Liver (tissue), 9 donors: ENCODE measurements around the gene UBE2D2. TPM values are rescaled to one million over a fixed set of nuclear protein-coding genes. Genes with fewer than 3 reads are reported as not detected.

Source experiments
- DNase-seq: peaks from one replicate; pipeline ENCODE4 v3.0.0-alpha.2; 2017; ENCODE audit warnings: low spot score
- H3K27ac ChIP-seq, 2 donors: one replicate each; pipeline ENCODE4 v1.7.0; 2013; ENCODE audit warnings: inconsistent platforms in 2 of 2, low read length in 2 of 2, control low read depth in 1 of 2, low read depth in 1 of 2, mild to moderate bottlenecking in 1 of 2
- H3K27me3 ChIP-seq, 4 donors: one replicate each; pipeline versions ENCODE4 v1.6.1 to v1.7.0; 2013; ENCODE audit warnings: low read length in 3 of 4, inconsistent platforms in 1 of 4, mild to moderate bottlenecking in 1 of 4, moderate library complexity in 1 of 4; ENCODE audit not compliant: control insufficient read depth in 4 of 4, insufficient read depth in 4 of 4
- H3K36me3 ChIP-seq, 4 donors: one replicate each; pipeline versions ENCODE4 v1.6.1 to v1.7.0; 2013; ENCODE audit warnings: low read length in 3 of 4, mild to moderate bottlenecking in 3 of 4, low read depth in 1 of 4, moderate library complexity in 1 of 4; ENCODE audit not compliant: control insufficient read depth in 4 of 4, insufficient read depth in 3 of 4
- H3K4me1 ChIP-seq, 4 donors: one replicate each; pipeline versions ENCODE4 v1.6.1 to v1.7.0; 2013; ENCODE audit warnings: low read length in 3 of 4, mild to moderate bottlenecking in 3 of 4, moderate library complexity in 1 of 4; ENCODE audit not compliant: control insufficient read depth in 4 of 4, insufficient read depth in 4 of 4
- H3K4me3 ChIP-seq, 3 donors: one replicate each; pipeline versions ENCODE4 v1.6.1 to v1.7.0; 2013; ENCODE audit warnings: low read length in 3 of 3, control low read depth in 1 of 3, low read depth in 1 of 3, mild to moderate bottlenecking in 1 of 3
- H3K9ac ChIP-seq, 2 donors: one replicate each; pipeline ENCODE4 v1.7.0; 2013; ENCODE audit warnings: low read length in 2 of 2, mild to moderate bottlenecking in 2 of 2, moderate library complexity in 2 of 2, control low read depth in 1 of 2, low read depth in 1 of 2
- H3K9me3 ChIP-seq, 4 donors: one replicate each; pipeline versions ENCODE4 v1.6.1 to v1.7.0; 2013; ENCODE audit warnings: low read length in 3 of 4; ENCODE audit not compliant: control insufficient read depth in 4 of 4
- EGR1 ChIP-seq, 2 donors: IDR thresholded peaks; 2 replicates each; pipeline ENCODE4 v1.6.1; 2016 to 2018; ENCODE audit warnings: antibody characterized with exemption in 2 of 2, low read depth in 2 of 2
- FOXA1 ChIP-seq: IDR thresholded peaks from 2 replicates; pipeline ENCODE4 v1.6.1; 2016; ENCODE audit warnings: antibody characterized with exemption
- FOXA2 ChIP-seq: IDR thresholded peaks from 2 replicates; pipeline ENCODE4 v1.6.1; 2016; ENCODE audit warnings: antibody characterized with exemption
- GABPA ChIP-seq, 2 donors: IDR thresholded peaks in 1 of 2; conservative IDR thresholded peaks in 1 of 2; 2 replicates each; pipeline ENCODE4 v1.6.1; 2016; ENCODE audit warnings: antibody characterized with exemption in 2 of 2, mild to moderate bottlenecking in 1 of 2, moderate library complexity in 1 of 2
- HNF4G ChIP-seq: IDR thresholded peaks from 2 replicates; pipeline ENCODE4 v1.6.1; 2016; ENCODE audit warnings: antibody characterized with exemption
- JUND ChIP-seq, 2 donors: IDR thresholded peaks; 2 replicates each; pipeline ENCODE4 v1.6.1; 2016; ENCODE audit warnings: antibody characterized with exemption in 2 of 2
- NR2F2 ChIP-seq: IDR thresholded peaks from 2 replicates; pipeline ENCODE4 v1.6.1; 2016; ENCODE audit warnings: antibody characterized with exemption
- RAD21 ChIP-seq, 2 donors: IDR thresholded peaks; 2 replicates each; pipeline ENCODE4 v1.6.1; 2016; ENCODE audit warnings: antibody characterized with exemption in 2 of 2, mild to moderate bottlenecking in 2 of 2
- RXRA ChIP-seq, 2 donors: IDR thresholded peaks; 2 replicates each; pipeline ENCODE4 v1.6.1; 2017 to 2018; ENCODE audit warnings: antibody characterized with exemption in 2 of 2, mild to moderate bottlenecking in 1 of 2
- SP1 ChIP-seq: IDR thresholded peaks from 2 replicates; pipeline ENCODE4 v1.6.1; 2018; ENCODE audit warnings: antibody characterized with exemption, mild to moderate bottlenecking
- TAF1 ChIP-seq: conservative IDR thresholded peaks from 2 replicates; pipeline ENCODE4 v1.6.1; 2016; ENCODE audit warnings: antibody characterized with exemption, mild to moderate bottlenecking
- YY1 ChIP-seq: IDR thresholded peaks from 2 replicates; pipeline ENCODE4 v1.6.1; 2016; ENCODE audit warnings: antibody characterized with exemption, mild to moderate bottlenecking
- WGBS: extraction: QIAGEN DNeasy Blood & Tissue Kit; methylation state at CpG from one replicate; pipeline ENCODE4 v1.1.7; 2013; 5-methylcytosine and 5-hydroxymethylcytosine counted together
- polyA plus RNA-seq, 2 donors: library from polyadenylated mRNA; stranded (reverse) in 1 of 2; unstranded in 1 of 2; fragments of 200-250 nt in 1 of 2; fragments of >200 nt in 1 of 2; fragmentation: Nextera tagmentation in 1 of 2; extraction: Ambion mirVana in 1 of 2; gene quantifications; one replicate each; pipeline versions ENCODE4 v1.2.1 to v1.2.3, GENCODE V29; 2013 to 2015
- total RNA-seq, 2 donors: library from RNA; depleted of rRNA; stranded (reverse); fragments of >200 nt; gene quantifications; one replicate each; pipeline ENCODE4 v1.2.3, GENCODE V29; 2014
- TF ChIP-seq, protein P1 (sequence below): IDR thresholded peaks from 2 replicates; pipeline ENCODE4 v1.6.1; 2016; ENCODE audit warnings: antibody characterized with exemption
- TF ChIP-seq, protein P2 (sequence below): IDR thresholded peaks from 2 replicates; pipeline ENCODE4 v1.6.1; 2016; ENCODE audit warnings: antibody characterized with exemption
- TF ChIP-seq, protein P3 (sequence below): fragments of 150-350 bp; IDR thresholded peaks from 2 replicates; pipeline ENCODE4 v1.5.1; 2017; ENCODE audit warnings: improper control_type of control experiment, low read depth, low read length; ENCODE audit not compliant: missing input control
- TF ChIP-seq, protein P4 (sequence below): IDR thresholded peaks from 2 replicates; pipeline ENCODE4 v1.6.1; 2016; ENCODE audit warnings: antibody characterized with exemption, mild to moderate bottlenecking
- TF ChIP-seq, protein P5 (sequence below): IDR thresholded peaks from 2 replicates; pipeline ENCODE4 v1.6.1; 2016; ENCODE audit warnings: antibody characterized with exemption
- donor health status: healthy.
- donor health status: healthy.
- donor health status: healthy.
- donor health status: healthy.
- donor health status: healthy.

The UBE2D2 gene
- total and polyA plus RNA-seq, 4 donors = 17.0 to 53.6 (median 41.4) TPM

DNA sequence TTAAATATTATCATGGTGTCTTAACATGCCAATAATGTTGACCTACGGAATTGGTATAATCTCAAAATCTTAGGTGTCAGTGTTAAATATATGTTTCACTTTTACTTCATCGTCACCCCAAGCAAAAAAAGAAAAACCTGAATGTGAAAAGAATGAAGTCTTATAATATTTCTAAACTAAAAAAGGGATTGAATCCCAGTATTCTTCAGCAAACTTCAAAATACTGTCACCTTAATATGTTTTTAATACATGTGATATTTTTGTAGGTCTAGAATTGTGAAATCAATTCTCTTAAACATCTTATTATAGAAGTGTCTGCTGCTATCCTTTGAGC, 14.1 kb downstream of the UBE2D2 start:
- no peaks in the 10 kb centered on the region for H3K9me3 ChIP-seq
- DNase-seq = no peak
- H3K36me3 ChIP-seq = no peaks in the 10 kb centered on the region
- 82% methylated on average over 2 of the region's 2 CpGs for WGBS
- TF ChIP-seq RXRA (IDR thresholded peaks at IDR 0.05) (no peak), SP1 (no peak), JUND (IDR thresholded peaks at IDR 0.05) (no peak), HNF4G (no peak), GABPA (IDR thresholded peaks at IDR 0.05 in 1 of 2, conservative IDR thresholded peaks at IDR 0.05 in 1 of 2) (no peak)
- TF ChIP-seq, protein P1, sequence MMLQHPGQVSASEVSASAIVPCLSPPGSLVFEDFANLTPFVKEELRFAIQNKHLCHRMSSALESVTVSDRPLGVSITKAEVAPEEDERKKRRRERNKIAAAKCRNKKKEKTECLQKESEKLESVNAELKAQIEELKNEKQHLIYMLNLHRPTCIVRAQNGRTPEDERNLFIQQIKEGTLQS = no peak
- TF ChIP-seq, protein P2, sequence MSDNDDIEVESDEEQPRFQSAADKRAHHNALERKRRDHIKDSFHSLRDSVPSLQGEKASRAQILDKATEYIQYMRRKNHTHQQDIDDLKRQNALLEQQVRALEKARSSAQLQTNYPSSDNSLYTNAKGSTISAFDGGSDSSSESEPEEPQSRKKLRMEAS = no peak
- TF ChIP-seq, protein P3, sequence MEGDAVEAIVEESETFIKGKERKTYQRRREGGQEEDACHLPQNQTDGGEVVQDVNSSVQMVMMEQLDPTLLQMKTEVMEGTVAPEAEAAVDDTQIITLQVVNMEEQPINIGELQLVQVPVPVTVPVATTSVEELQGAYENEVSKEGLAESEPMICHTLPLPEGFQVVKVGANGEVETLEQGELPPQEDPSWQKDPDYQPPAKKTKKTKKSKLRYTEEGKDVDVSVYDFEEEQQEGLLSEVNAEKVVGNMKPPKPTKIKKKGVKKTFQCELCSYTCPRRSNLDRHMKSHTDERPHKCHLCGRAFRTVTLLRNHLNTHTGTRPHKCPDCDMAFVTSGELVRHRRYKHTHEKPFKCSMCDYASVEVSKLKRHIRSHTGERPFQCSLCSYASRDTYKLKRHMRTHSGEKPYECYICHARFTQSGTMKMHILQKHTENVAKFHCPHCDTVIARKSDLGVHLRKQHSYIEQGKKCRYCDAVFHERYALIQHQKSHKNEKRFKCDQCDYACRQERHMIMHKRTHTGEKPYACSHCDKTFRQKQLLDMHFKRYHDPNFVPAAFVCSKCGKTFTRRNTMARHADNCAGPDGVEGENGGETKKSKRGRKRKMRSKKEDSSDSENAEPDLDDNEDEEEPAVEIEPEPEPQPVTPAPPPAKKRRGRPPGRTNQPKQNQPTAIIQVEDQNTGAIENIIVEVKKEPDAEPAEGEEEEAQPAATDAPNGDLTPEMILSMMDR = no peak
- TF ChIP-seq, protein P4, sequence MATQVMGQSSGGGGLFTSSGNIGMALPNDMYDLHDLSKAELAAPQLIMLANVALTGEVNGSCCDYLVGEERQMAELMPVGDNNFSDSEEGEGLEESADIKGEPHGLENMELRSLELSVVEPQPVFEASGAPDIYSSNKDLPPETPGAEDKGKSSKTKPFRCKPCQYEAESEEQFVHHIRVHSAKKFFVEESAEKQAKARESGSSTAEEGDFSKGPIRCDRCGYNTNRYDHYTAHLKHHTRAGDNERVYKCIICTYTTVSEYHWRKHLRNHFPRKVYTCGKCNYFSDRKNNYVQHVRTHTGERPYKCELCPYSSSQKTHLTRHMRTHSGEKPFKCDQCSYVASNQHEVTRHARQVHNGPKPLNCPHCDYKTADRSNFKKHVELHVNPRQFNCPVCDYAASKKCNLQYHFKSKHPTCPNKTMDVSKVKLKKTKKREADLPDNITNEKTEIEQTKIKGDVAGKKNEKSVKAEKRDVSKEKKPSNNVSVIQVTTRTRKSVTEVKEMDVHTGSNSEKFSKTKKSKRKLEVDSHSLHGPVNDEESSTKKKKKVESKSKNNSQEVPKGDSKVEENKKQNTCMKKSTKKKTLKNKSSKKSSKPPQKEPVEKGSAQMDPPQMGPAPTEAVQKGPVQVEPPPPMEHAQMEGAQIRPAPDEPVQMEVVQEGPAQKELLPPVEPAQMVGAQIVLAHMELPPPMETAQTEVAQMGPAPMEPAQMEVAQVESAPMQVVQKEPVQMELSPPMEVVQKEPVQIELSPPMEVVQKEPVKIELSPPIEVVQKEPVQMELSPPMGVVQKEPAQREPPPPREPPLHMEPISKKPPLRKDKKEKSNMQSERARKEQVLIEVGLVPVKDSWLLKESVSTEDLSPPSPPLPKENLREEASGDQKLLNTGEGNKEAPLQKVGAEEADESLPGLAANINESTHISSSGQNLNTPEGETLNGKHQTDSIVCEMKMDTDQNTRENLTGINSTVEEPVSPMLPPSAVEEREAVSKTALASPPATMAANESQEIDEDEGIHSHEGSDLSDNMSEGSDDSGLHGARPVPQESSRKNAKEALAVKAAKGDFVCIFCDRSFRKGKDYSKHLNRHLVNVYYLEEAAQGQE = no peak
- H3K4me3 ChIP-seq = no peak overlapping the region
- no peaks in the 10 kb centered on the region for H3K27me3 ChIP-seq
- no peak overlapping the region for H3K27ac ChIP-seq
- H3K9ac ChIP-seq = no peak overlapping the region
- peaks cover 7 to 27% (median 22%) of the 10 kb centered on the region in 4 donors for H3K4me1 ChIP-seq

DNA sequence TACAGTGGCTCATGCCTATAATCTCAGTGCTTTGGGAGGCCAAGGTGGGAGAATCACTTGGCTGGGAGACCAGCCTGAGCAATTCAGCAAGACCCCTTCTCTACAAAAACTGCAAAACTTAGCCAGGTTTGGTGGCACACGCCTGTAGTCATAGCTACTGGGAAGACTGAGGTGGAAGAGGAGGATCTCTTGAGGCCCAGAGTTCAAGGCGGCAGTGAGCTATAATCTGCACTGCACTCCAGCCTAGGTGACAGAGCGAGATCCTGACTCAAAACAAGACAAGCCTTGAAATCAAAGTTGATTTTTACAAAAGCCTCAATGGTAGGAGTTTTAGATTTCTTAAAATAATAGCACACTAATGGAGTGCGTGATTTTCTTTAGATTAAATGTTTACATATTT, 14.6 kb downstream of the UBE2D2 start:
- no peak for DNase-seq
- no peaks in the 10 kb centered on the region for H3K36me3 ChIP-seq
- H3K27me3 ChIP-seq = no peaks in the 10 kb centered on the region
- no peaks in the 10 kb centered on the region for H3K9me3 ChIP-seq
- 93% methylated on average over 4 of the region's 4 CpGs for WGBS
- H3K4me3 ChIP-seq = no peak overlapping the region
- H3K27ac ChIP-seq = no peak overlapping the region
- no peak for TF ChIP-seq FOXA1
- no peak for TF ChIP-seq HNF4G
- no peak for TF ChIP-seq JUND (IDR thresholded peaks at IDR 0.05)
- TF ChIP-seq SP1 = no peak
- no peak for TF ChIP-seq RAD21 (IDR thresholded peaks at IDR 0.05)
- TF ChIP-seq NR2F2 = no peak
- TF ChIP-seq, protein P1 = no peak
- no peak for TF ChIP-seq RXRA (IDR thresholded peaks at IDR 0.05)
- TF ChIP-seq, protein P3 = no peak
- TF ChIP-seq FOXA2 = no peak
- no peak for TF ChIP-seq GABPA (IDR thresholded peaks at IDR 0.05 in 1 of 2, conservative IDR thresholded peaks at IDR 0.05 in 1 of 2)
- no peak for TF ChIP-seq TAF1
- TF ChIP-seq, protein P5, sequence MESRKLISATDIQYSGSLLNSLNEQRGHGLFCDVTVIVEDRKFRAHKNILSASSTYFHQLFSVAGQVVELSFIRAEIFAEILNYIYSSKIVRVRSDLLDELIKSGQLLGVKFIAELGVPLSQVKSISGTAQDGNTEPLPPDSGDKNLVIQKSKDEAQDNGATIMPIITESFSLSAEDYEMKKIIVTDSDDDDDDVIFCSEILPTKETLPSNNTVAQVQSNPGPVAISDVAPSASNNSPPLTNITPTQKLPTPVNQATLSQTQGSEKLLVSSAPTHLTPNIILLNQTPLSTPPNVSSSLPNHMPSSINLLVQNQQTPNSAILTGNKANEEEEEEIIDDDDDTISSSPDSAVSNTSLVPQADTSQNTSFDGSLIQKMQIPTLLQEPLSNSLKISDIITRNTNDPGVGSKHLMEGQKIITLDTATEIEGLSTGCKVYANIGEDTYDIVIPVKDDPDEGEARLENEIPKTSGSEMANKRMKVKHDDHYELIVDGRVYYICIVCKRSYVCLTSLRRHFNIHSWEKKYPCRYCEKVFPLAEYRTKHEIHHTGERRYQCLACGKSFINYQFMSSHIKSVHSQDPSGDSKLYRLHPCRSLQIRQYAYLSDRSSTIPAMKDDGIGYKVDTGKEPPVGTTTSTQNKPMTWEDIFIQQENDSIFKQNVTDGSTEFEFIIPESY = no peak
- no peak for TF ChIP-seq EGR1 (IDR thresholded peaks at IDR 0.05; ENCODE audit: low read depth in 2 of 2)
- TF ChIP-seq, protein P4 = no peak
- TF ChIP-seq YY1 = no peak
- TF ChIP-seq, protein P2 = no peak
- H3K9ac ChIP-seq = no peak overlapping the region
- H3K4me1 ChIP-seq = peaks cover 7 to 27% (median 22%) of the 10 kb centered on the region in 4 donors
